Duodenal mucosa (tissue), 2 donors: ENCODE data around the gene DCTN2.

Source experiments
- H3K27ac ChIP-seq: one replicate; pipeline ENCODE4 v1.7.0; 2013; ENCODE audit warnings: low read depth, low read length
- H3K27me3 ChIP-seq, 2 donors: one replicate each; pipeline ENCODE4 v1.7.0; 2013; ENCODE audit warnings: low read length in 2 of 2, control low read depth in 1 of 2; ENCODE audit not compliant: insufficient read depth in 2 of 2, control insufficient read depth in 1 of 2
- H3K36me3 ChIP-seq, 2 donors: one replicate each; pipeline ENCODE4 v1.7.0; 2013; ENCODE audit warnings: low read length in 2 of 2, control low read depth in 1 of 2; ENCODE audit not compliant: insufficient read depth in 2 of 2, control insufficient read depth in 1 of 2
- H3K4me1 ChIP-seq, 2 donors: one replicate each; pipeline ENCODE4 v1.7.0; 2013; ENCODE audit warnings: low read length in 2 of 2, control low read depth in 1 of 2; ENCODE audit not compliant: insufficient read depth in 2 of 2, control insufficient read depth in 1 of 2
- H3K4me3 ChIP-seq, 2 donors: one replicate each; pipeline ENCODE4 v1.7.0; 2013; ENCODE audit warnings: low read length in 2 of 2, low read depth in 1 of 2
- H3K9ac ChIP-seq, 2 donors: one replicate each; pipeline ENCODE4 v1.7.0; 2013; ENCODE audit warnings: low read length in 2 of 2, low read depth in 1 of 2
- H3K9me3 ChIP-seq, 2 donors: one replicate each; pipeline ENCODE4 v1.7.0; 2013; ENCODE audit warnings: low read length in 2 of 2, control low read depth in 1 of 2; ENCODE audit not compliant: control insufficient read depth in 1 of 2

DCTN2 gene

DNA sequence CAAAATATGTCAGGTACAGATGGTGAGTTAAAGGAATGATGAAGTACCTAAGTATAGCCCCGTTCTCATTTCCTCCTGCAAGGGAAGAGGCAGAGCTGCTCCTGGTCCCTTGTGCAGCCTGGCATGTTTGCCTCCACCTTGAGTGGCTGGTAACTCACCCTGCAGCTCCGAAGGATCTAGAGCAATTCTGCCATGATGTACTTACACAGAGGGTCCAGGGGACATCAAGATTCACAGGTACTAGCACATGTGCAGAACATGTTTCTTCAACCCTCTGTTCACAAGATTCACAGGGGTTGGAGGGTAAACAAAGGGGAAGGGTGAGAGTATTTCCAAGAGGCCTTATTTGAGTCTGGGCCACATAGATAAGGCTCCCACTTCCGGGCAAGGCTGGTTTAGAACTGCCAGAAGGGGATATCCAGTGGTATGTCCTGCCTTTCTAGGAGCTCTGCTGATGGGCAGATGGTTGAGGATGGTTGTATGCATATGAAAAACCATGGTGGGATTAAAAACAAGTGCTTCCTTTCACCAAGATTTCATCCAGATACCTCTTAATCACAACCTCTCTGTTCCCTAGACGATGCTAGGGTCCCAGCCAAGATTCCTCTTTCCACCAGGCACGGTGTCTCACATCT is 7.7 kb downstream of the DCTN2 start:
- Histone ChIP-seq H3K27me3 (no peaks in the 10 kb centered on the region), H3K4me3 (no peak overlapping the region), H3K36me3 (peaks cover 30 to 53% of the 10 kb centered on the region in 2 donors), H3K4me1 (no peaks in the 10 kb centered on the region), H3K9ac (no peak overlapping the region), H3K27ac (no peak overlapping the region), H3K9me3 (no peaks in the 10 kb centered on the region)

DNA sequence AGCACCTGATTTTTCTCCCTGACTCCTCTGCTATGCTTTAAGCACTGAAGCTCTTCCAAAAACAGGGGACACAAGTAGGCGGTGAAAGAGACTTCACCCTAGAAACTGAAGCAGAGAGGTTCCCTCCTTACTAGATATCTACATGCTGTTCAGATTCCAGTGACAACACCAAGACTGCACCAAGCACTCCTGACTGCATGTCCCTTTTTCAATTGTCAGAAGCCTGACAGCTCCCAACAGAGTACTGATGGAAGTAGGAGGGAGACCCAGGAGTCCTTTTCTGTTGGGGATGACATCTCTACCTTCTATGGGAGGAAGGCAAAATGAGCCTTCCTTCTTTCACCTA is 10.4 kb downstream of the DCTN2 start:
- H3K4me3 ChIP-seq = no peak overlapping the region
- H3K9me3 ChIP-seq = no peaks in the 10 kb centered on the region
- no peak overlapping the region for H3K27ac ChIP-seq
- H3K36me3 ChIP-seq = peaks cover 52 to 78% of the 10 kb centered on the region in 2 donors
- H3K9ac ChIP-seq = no peak overlapping the region
- no peaks in the 10 kb centered on the region for H3K27me3 ChIP-seq
- H3K4me1 ChIP-seq = no peaks in the 10 kb centered on the region

DNA sequence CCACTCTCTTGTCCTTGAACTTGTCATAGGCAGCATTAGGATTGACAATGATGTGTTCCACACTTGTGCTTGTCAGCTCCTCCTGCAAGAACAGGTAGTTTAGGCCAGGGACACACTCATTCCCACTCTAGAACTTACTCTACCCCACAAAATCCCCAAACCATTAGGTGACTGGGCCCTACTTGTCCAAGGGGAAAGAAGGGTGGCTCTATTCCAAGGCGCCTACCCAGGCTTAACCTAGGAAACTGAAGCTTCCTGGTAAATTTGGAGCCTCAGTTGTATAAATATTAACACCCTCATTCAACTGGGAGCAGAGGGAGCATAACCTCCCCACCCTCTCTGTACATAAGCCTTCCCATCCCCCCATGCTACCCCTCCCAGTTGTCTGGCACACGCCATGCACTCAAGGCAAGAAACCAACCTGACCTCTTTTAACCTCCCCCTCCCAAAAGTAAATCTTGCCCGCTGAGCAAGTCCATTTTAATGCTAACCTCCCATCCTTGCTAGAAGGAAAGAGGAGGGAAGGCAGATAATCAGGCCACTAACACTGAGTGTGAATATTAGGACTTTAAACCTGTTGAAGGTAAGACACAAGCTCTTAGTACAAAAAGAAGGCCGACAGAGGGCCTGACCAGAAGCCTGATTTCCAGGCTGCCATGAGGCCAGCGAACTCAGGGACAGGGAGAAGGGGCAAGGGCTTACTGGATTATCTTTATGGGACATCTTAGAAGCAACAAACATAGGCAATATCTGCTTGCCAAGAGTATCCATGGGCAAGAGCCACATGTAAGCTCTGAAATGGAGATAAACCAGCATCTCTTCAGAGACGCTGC is 11.0 kb downstream of the DCTN2 start:
- Histone ChIP-seq H3K9ac (no peak overlapping the region), H3K27ac (no peak overlapping the region), H3K4me3 (no peak overlapping the region), H3K4me1 (no peaks in the 10 kb centered on the region), H3K36me3 (peaks cover 53 to 78% of the 10 kb centered on the region in 2 donors), H3K27me3 (no peaks in the 10 kb centered on the region), H3K9me3 (no peaks in the 10 kb centered on the region)

DNA sequence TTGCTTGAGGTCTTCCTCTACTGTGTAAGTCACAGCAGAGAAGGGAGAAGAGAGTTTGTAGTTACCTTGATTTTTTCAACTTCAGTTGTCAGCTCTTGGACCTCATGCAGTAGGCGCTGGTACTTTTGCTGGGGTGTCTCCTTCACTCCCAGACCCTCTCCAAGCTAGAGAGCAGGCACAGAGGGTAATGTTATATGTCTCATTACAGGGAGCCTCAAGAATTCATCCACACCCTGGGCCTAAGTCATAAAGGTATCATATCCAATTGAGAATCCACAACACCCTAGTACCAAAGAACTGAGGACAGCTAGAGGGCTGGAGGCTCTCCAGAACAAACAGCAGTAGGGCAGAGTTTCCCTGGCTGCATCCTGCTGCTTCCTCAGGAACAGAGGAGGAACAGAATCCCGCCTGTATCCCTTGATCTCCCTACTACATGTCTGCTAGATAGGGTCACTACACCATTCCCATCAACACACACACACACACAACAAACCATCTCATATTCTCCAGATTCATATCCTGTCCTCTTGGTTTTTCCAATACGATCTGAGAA is 11.9 kb downstream of the DCTN2 start:
- Histone ChIP-seq H3K4me1 (no peaks in the 10 kb centered on the region), H3K27me3 (no peaks in the 10 kb centered on the region), H3K9ac (no peak overlapping the region), H3K4me3 (no peak overlapping the region), H3K36me3 (peaks cover 61 to 83% of the 10 kb centered on the region in 2 donors), H3K9me3 (no peaks in the 10 kb centered on the region), H3K27ac (no peak overlapping the region)

DNA sequence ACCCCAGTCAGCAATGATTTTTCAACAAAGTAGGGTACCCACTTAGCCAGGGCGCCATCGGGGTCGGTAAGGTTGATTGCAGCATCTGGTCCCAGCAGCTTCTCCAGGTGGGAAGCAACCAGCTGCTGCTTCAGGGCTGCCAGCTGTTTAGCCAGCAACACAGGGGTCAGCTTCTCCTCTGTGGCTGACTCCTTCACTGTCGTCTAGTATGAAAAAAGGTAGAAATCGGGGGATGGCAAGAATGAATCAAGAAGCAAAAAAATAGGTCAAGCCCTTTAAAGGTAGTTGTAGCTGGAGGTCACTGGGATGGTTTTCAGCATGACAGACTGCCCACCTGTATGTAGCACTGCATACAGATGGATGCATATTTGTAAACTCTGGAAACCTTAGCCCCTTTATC is 12.7 kb downstream of the DCTN2 start:
- no peaks in the 10 kb centered on the region for H3K27me3 ChIP-seq
- no peak overlapping the region for H3K27ac ChIP-seq
- H3K9me3 ChIP-seq = no peaks in the 10 kb centered on the region
- H3K4me3 ChIP-seq = no peak overlapping the region
- H3K4me1 ChIP-seq = no peaks in the 10 kb centered on the region
- H3K9ac ChIP-seq = no peak overlapping the region
- H3K36me3 ChIP-seq = peaks cover 61 to 84% of the 10 kb centered on the region in 2 donors

DNA sequence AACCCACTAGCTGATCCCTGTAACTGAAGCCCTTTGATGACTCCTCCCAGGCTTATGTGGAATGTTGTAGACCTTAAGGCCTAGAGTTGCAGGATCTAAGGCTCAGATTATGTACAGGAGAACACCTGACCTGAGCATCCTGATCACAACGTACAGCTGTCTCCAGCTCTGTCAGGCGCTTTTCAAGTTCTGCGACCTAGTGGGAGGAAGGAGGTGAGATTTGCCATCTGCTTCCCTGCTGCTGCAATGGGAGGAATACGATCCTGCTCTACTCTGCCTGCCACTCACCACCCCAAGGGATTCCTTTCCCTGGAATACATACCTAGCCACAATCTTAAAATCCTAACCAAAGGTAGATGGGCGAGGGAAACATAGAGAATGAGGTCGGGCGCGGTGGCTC is 13.9 kb downstream of the DCTN2 start:
- Histone ChIP-seq H3K27ac (no peak overlapping the region), H3K4me1 (no peaks in the 10 kb centered on the region), H3K4me3 (no peak overlapping the region), H3K27me3 (no peaks in the 10 kb centered on the region), H3K9ac (no peak overlapping the region), H3K9me3 (no peaks in the 10 kb centered on the region), H3K36me3 (peaks cover 51 to 83% of the 10 kb centered on the region in 2 donors)

DNA sequence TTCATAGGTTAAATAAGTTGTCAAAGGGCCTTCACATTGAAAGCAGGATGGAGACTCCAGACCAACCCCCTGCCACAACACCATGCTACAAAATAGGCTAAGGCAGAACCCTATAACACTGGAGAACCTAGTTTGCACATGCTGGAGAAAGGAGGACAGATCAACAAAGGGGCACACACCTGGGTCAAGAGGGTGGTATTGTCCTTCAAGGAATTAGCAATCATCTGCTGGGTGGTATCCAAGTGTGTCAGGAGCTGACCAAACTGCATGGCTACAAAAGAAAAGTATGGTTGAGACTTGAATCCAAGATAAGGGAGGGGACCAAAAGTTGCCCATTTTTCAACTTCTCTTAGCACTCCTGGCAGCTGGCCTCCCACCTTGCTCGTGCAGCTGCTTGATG is 15.2 kb downstream of the DCTN2 start:
- H3K9ac ChIP-seq = no peak overlapping the region
- no peak overlapping the region for H3K4me3 ChIP-seq
- H3K27me3 ChIP-seq = no peaks in the 10 kb centered on the region
- H3K9me3 ChIP-seq = no peaks in the 10 kb centered on the region
- H3K36me3 ChIP-seq = peaks cover 55 to 90% of the 10 kb centered on the region in 2 donors
- H3K27ac ChIP-seq = no peak overlapping the region
- H3K4me1 ChIP-seq = no peaks in the 10 kb centered on the region

DNA sequence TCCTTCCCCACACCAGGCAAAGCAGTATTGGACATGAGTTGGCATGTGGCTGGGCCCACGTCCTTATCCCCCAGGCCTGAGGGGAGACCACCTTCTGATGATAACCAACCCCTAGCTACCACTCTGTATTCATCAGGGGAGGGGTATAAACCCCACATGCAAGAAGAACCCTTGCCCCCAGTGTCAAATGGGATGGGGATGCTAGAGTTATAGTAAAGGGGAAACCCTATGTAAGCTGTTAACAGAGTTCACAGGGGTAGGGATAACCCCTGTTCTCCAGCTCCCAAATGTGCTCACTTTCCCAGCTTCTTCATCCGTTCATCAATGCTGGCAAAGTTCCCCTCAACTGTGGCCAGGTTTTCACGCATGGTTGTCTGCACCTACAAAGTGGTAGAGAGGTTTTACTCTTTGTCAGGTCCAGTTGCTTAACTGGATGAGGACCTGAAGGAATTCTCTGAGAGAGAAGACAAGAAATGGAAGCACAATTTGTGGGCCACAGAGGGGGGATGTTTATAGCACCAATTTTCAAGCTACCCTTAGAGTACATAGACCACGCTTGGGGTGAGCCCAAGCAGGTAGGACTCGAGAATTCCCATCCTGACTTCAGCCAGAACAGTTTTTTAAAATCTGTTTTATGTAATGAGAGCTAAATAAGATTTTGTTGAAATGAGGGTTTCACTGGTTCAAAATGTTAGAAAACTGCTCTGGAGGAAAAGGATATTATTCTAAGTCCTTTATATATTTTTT is 16.4 kb downstream of the DCTN2 start:
- Histone ChIP-seq H3K9me3 (no peaks in the 10 kb centered on the region), H3K27me3 (no peaks in the 10 kb centered on the region), H3K9ac (no peak overlapping the region), H3K4me1 (no peaks in the 10 kb centered on the region), H3K36me3 (peaks cover 52 to 93% of the 10 kb centered on the region in 2 donors), H3K4me3 (no peak overlapping the region), H3K27ac (no peak overlapping the region)

DNA sequence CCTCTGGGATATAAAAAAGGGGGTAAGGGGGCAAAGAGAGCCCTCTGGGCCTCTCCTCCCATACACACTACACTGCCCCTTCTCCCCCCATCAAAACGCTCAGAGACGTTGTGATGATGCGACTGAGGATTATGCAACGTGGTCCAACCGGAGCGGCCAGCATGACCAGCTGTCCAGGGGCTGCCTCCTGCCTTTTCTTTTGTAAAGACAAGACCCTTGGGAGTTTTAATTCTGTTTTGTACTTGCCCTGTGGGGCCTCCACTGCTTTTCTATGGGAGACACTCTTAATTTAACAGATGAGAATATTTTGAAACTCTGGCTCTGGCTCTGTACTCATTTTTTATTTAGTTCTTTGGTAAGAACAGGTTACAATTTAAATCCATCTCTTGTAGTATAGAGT is 17.2 kb downstream of the DCTN2 start:
- peaks cover 47 to 92% of the 10 kb centered on the region in 2 donors for H3K36me3 ChIP-seq
- H3K4me3 ChIP-seq = no peak overlapping the region
- no peak overlapping the region for H3K9ac ChIP-seq
- peaks cover 6% of the 10 kb centered on the region in 2 donors for H3K4me1 ChIP-seq
- no peak overlapping the region for H3K27ac ChIP-seq
- no peaks in the 10 kb centered on the region for H3K9me3 ChIP-seq
- no peaks in the 10 kb centered on the region for H3K27me3 ChIP-seq
